GM19023 (cell line): ENCODE results near the gene CYP2F1.

Experiments
- ATAC-seq: cut with Tn5 transposase; IDR thresholded peaks from one replicate; pipeline ENCODE4 v1.9.1; 2021; ENCODE audit warnings: mild to moderate bottlenecking, moderate library complexity; ENCODE audit not compliant: unreplicated experiment

Gene CYP2F1

GRCh38 chr19:41175801-41176777 lies 61.9 kb downstream of the CYP2F1 start:
- no peak for ATAC-seq
